GM18873 (cell line): ENCODE results near the gene TXNDC15.

ENCODE experiments used
- ATAC-seq: cut with Tn5 transposase; IDR thresholded peaks from one replicate; pipeline ENCODE4 v1.9.1; 2021; ENCODE audit warnings: mild to moderate bottlenecking, moderate library complexity, moderate number of reproducible peaks; ENCODE audit not compliant: unreplicated experiment, low FRiP score

Gene TXNDC15

GRCh38 chr5:134913254-134913653 lies 39.1 kb downstream of the TXNDC15 start:
- no peak for ATAC-seq

GRCh38 chr5:134913795-134914194 lies 39.6 kb downstream of the TXNDC15 start:
- no peak for ATAC-seq

GRCh38 chr5:134917070-134917815 lies 43.1 kb downstream of the TXNDC15 start:
- no peak for ATAC-seq

GRCh38 chr5:134918861-134919260 lies 44.7 kb downstream of the TXNDC15 start:
- no peak for ATAC-seq

GRCh38 chr5:134920848-134921575 lies 46.8 kb downstream of the TXNDC15 start:
- no peak for ATAC-seq

- no peak for ATAC-seq
These were observed 58.3 kb downstream of the TXNDC15 start for GRCh38 chr5:134932508-134932907.

- no peak for ATAC-seq
These were observed 60.0 kb downstream of the TXNDC15 start for GRCh38 chr5:134934202-134934601.

GRCh38 chr5:134935711-134936602 lies 61.8 kb downstream of the TXNDC15 start:
- no peak for ATAC-seq

GRCh38 chr5:134937526-134937925 lies 63.4 kb downstream of the TXNDC15 start:
- no peak for ATAC-seq

- no peak for ATAC-seq
These were observed 63.9 kb downstream of the TXNDC15 start for GRCh38 chr5:134938030-134938429.

GRCh38 chr5:134939500-134939899 lies 65.3 kb downstream of the TXNDC15 start:
- no peak for ATAC-seq

GRCh38 chr5:134943547-134943946 lies 69.4 kb downstream of the TXNDC15 start:
- ATAC-seq, result no peak

GRCh38 chr5:134944630-134945029 lies 70.5 kb downstream of the TXNDC15 start:
- ATAC-seq, result no peak

GRCh38 chr5:134945041-134945440 lies 70.9 kb downstream of the TXNDC15 start:
- no peak for ATAC-seq

- no peak for ATAC-seq
These were observed 74.7 kb downstream of the TXNDC15 start for GRCh38 chr5:134948911-134949310.

GRCh38 chr5:134949316-134949715 lies 75.1 kb downstream of the TXNDC15 start:
- ATAC-seq, result no peak
